Measurements from ENCODE around the gene BICDL2. TPM values are rescaled to one million over a fixed set of nuclear protein-coding genes. Genes with fewer than 3 reads are reported as not detected.

BICDL2 gene
- total RNA-seq, 1 experiment from 2014 or later: not detected

DNA sequence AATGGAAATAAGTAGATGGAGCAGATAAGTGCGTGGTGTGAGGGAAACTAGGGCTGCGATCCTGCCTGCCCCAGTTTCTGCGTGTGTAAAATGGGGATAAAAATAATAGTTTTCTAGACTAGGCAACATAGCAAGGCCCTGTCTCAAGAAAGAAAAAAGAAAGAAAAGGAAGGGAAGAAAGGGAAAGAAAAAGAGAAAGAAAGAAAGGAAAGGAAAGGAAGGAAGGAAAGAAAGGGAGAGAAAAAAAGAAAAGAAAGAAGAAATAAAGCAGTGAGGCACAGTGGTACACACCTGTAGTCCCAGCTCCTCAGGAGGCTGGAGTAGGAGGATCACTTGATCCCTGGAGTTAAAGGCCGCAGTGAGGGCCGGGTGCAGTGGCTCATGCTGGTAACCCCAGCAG is 54.3 kb downstream of the BICDL2 start:
- ChIA-PET CTCF (interaction anchor here (0.7 kb wide), 1 partner anchor 318 kb away, joined by 7 read pairs; no protein-coding TSS in a partner anchor), POLR2A (ENCODE audit: low non-redundant PET) (interaction anchor here (0.7 kb wide), 1 partner anchor 18 kb away, joined by 12 read pairs; no protein-coding TSS in a partner anchor)
- Histone ChIP-seq H3K27ac (ENCODE audit: low read depth, low read length, poor library complexity, severe bottlenecking) (no peak overlapping the region), H3K4me3 (ENCODE audit: low read depth, low read length, poor library complexity, severe bottlenecking) (no peak overlapping the region), H3K9me3 (ENCODE audit: low read depth, low read length, poor library complexity, severe bottlenecking) (no peaks in the 10 kb centered on the region), H3K27me3 (replicated peaks; ENCODE audit: insufficient read depth, low read depth, low read length, poor library complexity) (no peaks in the 10 kb centered on the region), H3K4me1 (ENCODE audit: insufficient read depth, low read length, poor library complexity, severe bottlenecking) (peaks cover 10% of the 10 kb centered on the region), H3K36me3 (ENCODE audit: insufficient read depth, low read length, poor library complexity, severe bottlenecking) (no peaks in the 10 kb centered on the region)
- no TSS peak for BruUV-seq (replicated peaks)
- TF ChIP-seq, protein P1, sequence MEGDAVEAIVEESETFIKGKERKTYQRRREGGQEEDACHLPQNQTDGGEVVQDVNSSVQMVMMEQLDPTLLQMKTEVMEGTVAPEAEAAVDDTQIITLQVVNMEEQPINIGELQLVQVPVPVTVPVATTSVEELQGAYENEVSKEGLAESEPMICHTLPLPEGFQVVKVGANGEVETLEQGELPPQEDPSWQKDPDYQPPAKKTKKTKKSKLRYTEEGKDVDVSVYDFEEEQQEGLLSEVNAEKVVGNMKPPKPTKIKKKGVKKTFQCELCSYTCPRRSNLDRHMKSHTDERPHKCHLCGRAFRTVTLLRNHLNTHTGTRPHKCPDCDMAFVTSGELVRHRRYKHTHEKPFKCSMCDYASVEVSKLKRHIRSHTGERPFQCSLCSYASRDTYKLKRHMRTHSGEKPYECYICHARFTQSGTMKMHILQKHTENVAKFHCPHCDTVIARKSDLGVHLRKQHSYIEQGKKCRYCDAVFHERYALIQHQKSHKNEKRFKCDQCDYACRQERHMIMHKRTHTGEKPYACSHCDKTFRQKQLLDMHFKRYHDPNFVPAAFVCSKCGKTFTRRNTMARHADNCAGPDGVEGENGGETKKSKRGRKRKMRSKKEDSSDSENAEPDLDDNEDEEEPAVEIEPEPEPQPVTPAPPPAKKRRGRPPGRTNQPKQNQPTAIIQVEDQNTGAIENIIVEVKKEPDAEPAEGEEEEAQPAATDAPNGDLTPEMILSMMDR (conservative IDR thresholded peaks at IDR 0.05; ENCODE audit: low read depth, low read length): no peak
- TF ChIP-seq EZH2 (IDR thresholded peaks at IDR 0.05; ENCODE audit: borderline replicate concordance, low read depth, low read length, poor library complexity, severe bottlenecking): no peak
- no peak for DNase-seq (ENCODE audit: low spot score)
- intact Hi-C loops (cut with micrococcal nuclease; ENCODE audit: unreplicated experiment): no loop called here

DNA sequence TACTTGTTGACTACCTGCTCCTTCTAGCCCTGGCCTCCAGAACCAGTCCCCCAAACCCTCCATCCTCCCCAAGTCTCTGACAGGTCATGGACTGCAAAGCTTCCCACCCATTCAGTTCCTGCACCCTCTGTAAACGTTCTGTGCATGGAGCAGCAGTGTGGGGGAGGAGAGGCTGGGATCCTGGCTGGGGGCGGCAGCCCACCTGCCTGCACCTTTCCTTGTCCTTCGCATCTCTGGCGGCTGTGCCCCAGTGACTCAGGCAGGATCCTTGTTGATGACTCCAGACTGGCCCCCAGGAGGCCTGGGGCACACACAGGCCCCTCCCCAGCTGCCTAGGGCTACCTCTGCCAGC is 54.9 kb downstream of the BICDL2 start:
- H3K4me1 ChIP-seq (ENCODE audit: insufficient read depth, low read length, poor library complexity, severe bottlenecking): peaks cover 10% of the 10 kb centered on the region
- no peaks in the 10 kb centered on the region for H3K27me3 ChIP-seq (replicated peaks; ENCODE audit: insufficient read depth, low read depth, low read length, poor library complexity)
- no peaks in the 10 kb centered on the region for H3K9me3 ChIP-seq (ENCODE audit: low read depth, low read length, poor library complexity, severe bottlenecking)
- CTCF ChIA-PET: interaction anchor here (0.6 kb wide), 1 partner anchor 55 kb away, joined by 3 read pairs; no protein-coding TSS in a partner anchor
- intact Hi-C loops (cut with micrococcal nuclease; ENCODE audit: unreplicated experiment): no loop called here
- no peak overlapping the region for H3K4me3 ChIP-seq (ENCODE audit: low read depth, low read length, poor library complexity, severe bottlenecking)
- no TSS peak for BruUV-seq (replicated peaks)
- TF ChIP-seq, protein P1 (conservative IDR thresholded peaks at IDR 0.05; ENCODE audit: low read depth, low read length): no peak
- TF ChIP-seq EZH2 (IDR thresholded peaks at IDR 0.05; ENCODE audit: borderline replicate concordance, low read depth, low read length, poor library complexity, severe bottlenecking): no peak
- DNase-seq (ENCODE audit: low spot score): no peak
- POLR2A ChIA-PET (ENCODE audit: low non-redundant PET): no interaction called here
- H3K36me3 ChIP-seq (ENCODE audit: insufficient read depth, low read length, poor library complexity, severe bottlenecking): peaks cover 3% of the 10 kb centered on the region
- no peak overlapping the region for H3K27ac ChIP-seq (ENCODE audit: low read depth, low read length, poor library complexity, severe bottlenecking)

DNA sequence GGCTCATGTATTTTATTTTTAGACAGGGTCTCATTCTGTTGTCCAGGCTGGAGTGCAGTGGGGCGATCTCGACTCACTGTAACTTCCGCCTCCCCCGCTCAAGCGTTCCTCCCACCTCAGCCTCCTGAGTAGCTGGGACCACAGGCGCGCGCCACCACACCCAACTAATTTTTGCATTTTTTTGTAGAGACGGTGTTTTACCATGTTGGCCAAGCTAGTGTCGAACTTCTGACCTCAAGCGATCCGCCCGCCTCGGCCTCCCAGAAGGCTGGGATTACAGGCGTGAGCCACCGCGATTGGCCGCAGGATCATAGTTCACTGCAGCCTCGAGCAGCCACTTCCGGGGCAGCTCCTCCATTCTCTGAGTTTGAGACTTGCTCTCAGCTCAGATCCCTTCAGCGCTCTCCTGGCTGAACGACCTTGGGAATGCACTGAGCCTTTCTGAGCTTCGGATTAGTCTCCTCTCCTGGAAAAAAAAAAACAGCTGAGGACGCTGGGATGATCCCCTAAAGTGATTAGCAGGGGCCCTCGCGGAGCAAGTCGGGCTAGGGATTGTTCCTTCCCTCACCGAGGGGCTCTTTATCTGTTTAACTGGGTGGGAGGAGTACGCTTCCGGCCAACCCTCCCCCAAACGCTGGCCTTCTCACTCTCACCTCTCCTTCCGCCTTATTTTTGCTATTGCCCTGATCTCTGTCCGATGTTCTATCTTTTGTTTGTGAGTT is 55.4 kb downstream of the BICDL2 start:
- CTCF ChIA-PET: interaction anchor here (0.6 kb wide), 1 partner anchor 54 kb away, joined by 3 read pairs; no protein-coding TSS in a partner anchor
- Histone ChIP-seq H3K36me3 (ENCODE audit: insufficient read depth, low read length, poor library complexity, severe bottlenecking) (peaks cover 8% of the 10 kb centered on the region), H3K4me3 (ENCODE audit: low read depth, low read length, poor library complexity, severe bottlenecking) (peak overlapping the region; percentile 87), H3K9me3 (ENCODE audit: low read depth, low read length, poor library complexity, severe bottlenecking) (no peaks in the 10 kb centered on the region), H3K4me1 (ENCODE audit: insufficient read depth, low read length, poor library complexity, severe bottlenecking) (peaks cover 10% of the 10 kb centered on the region), H3K27ac (ENCODE audit: low read depth, low read length, poor library complexity, severe bottlenecking) (no peak overlapping the region), H3K27me3 (replicated peaks; ENCODE audit: insufficient read depth, low read depth, low read length, poor library complexity) (no peaks in the 10 kb centered on the region)
- BruUV-seq (replicated peaks): no TSS peak
- no peak for TF ChIP-seq EZH2 (IDR thresholded peaks at IDR 0.05; ENCODE audit: borderline replicate concordance, low read depth, low read length, poor library complexity, severe bottlenecking)
- TF ChIP-seq, protein P1 (conservative IDR thresholded peaks at IDR 0.05; ENCODE audit: low read depth, low read length): no peak
- intact Hi-C loops (cut with micrococcal nuclease; ENCODE audit: unreplicated experiment): no loop called here
- POLR2A ChIA-PET (ENCODE audit: low non-redundant PET): no interaction called here
- no peak for DNase-seq (ENCODE audit: low spot score)

Measured in A673 (cell line).